CD14-positive monocyte (primary cell): ENCODE data around the gene RAI1. TPM values are rescaled to one million over a fixed set of nuclear protein-coding genes. Genes with fewer than 3 reads are reported as not detected.

Experiments
- DNase-seq, 3 donors: peaks; one replicate each; pipeline ENCODE4 v3.0.0-alpha.2; 2011 to 2022
- H2AFZ ChIP-seq: 2 replicates; pipeline ENCODE4 v1.6.0; 2012; ENCODE audit warnings: mild to moderate bottlenecking, low read depth, low read length, inconsistent platforms; ENCODE audit not compliant: insufficient read depth, poor library complexity, severe bottlenecking
- H3K27ac ChIP-seq, 2 donors: 1 replicate in 1 of 2; 2 replicates in 1 of 2; pipeline ENCODE4 v1.5.1; 2012 to 2013; ENCODE audit warnings: low read length in 2 of 2, control low read depth in 1 of 2, inconsistent platforms in 1 of 2, low read depth in 1 of 2, mild to moderate bottlenecking in 1 of 2
- H3K27me3 ChIP-seq, 2 donors: one replicate each; pipeline versions ENCODE4 v1.6.0 to v1.6.1; 2011 to 2013; ENCODE audit warnings: low read length in 2 of 2; ENCODE audit not compliant: control insufficient read depth in 2 of 2, insufficient read depth in 2 of 2
- H3K36me3 ChIP-seq, 2 donors: replicated peaks in 1 of 2; 1 replicate in 1 of 2; 2 replicates in 1 of 2; pipeline versions ENCODE4 v1.5.1 to v1.6.1; 2012 to 2013; ENCODE audit warnings: low read length in 2 of 2, control low read depth in 1 of 2, inconsistent platforms in 1 of 2, mild to moderate bottlenecking in 1 of 2; ENCODE audit not compliant: insufficient read depth in 2 of 2, control insufficient read depth in 1 of 2
- H3K4me1 ChIP-seq, 2 donors: 1 replicate in 1 of 2; 2 replicates in 1 of 2; pipeline versions ENCODE4 v1.5.1 to v1.6.1; 2012 to 2013; ENCODE audit warnings: low read length in 2 of 2, control low read depth in 1 of 2, inconsistent platforms in 1 of 2, mild to moderate bottlenecking in 1 of 2, moderate library complexity in 1 of 2; ENCODE audit not compliant: insufficient read depth in 2 of 2, control insufficient read depth in 1 of 2
- H3K4me2 ChIP-seq: replicated peaks from 2 replicates; pipeline ENCODE3; 2012; ENCODE audit warnings: low read length, moderate library complexity, mild to moderate bottlenecking; ENCODE audit not compliant: poor library complexity, severe bottlenecking; ENCODE audit errors: extremely low read depth
- H3K4me3 ChIP-seq, 3 experiments: fragments of 200-600 bp in 1 of 3; sonication (generic) in 1 of 3; replicated peaks in 1 of 3; 1 replicate in 2 of 3; 2 replicates in 1 of 3; pipeline ENCODE4 v1.5.1; 2011 to 2013; ENCODE audit warnings: low read length in 3 of 3, mild to moderate bottlenecking in 3 of 3, control low read depth in 2 of 3, low read depth in 2 of 3, inconsistent platforms in 1 of 3, moderate library complexity in 1 of 3
- H3K79me2 ChIP-seq: 2 replicates; pipeline ENCODE4 v1.6.0; 2012; ENCODE audit warnings: mild to moderate bottlenecking, control low read depth, inconsistent platforms, low read length, moderate library complexity; ENCODE audit not compliant: insufficient read depth
- H3K9ac ChIP-seq: 2 replicates; pipeline ENCODE4 v1.6.0; 2017; ENCODE audit warnings: low read length, mild to moderate bottlenecking; ENCODE audit not compliant: insufficient read depth, poor library complexity, severe bottlenecking
- H3K9me3 ChIP-seq, 2 donors: replicated peaks in 1 of 2; 1 replicate in 1 of 2; 2 replicates in 1 of 2; pipeline versions ENCODE4 v1.5.1 to v1.6.1; 2012 to 2013; ENCODE audit warnings: low read length in 2 of 2, control low read depth in 1 of 2; ENCODE audit not compliant: control insufficient read depth in 1 of 2, insufficient read depth in 1 of 2
- H4K20me1 ChIP-seq: 2 replicates; pipeline ENCODE4 v1.6.0; 2012; ENCODE audit warnings: mild to moderate bottlenecking, low read length, control low read depth, moderate library complexity; ENCODE audit not compliant: insufficient read depth
- H3K27ac Mint-ChIP-seq, 7 donors: one replicate each; pipeline ENCODE4 v1.8.0; 2020; ENCODE audit warnings: mild to moderate bottlenecking in 7 of 7, mixed read lengths in 7 of 7, moderate library complexity in 6 of 7, inconsistent platforms in 2 of 7
- H3K27me3 Mint-ChIP-seq, 3 donors: one replicate each; pipeline ENCODE4 v1.8.0; 2021 to 2022; ENCODE audit warnings: low read depth in 3 of 3, mild to moderate bottlenecking in 3 of 3, mixed read lengths in 3 of 3, moderate library complexity in 3 of 3, inconsistent platforms in 1 of 3
- H3K36me3 Mint-ChIP-seq, 2 donors: one replicate each; pipeline ENCODE4 v1.8.0; 2020; ENCODE audit warnings: mixed read lengths in 2 of 2, inconsistent platforms in 1 of 2, mild to moderate bottlenecking in 1 of 2
- H3K4me1 Mint-ChIP-seq: one replicate; pipeline ENCODE4 v1.8.0; 2020; ENCODE audit warnings: mild to moderate bottlenecking, mixed read lengths
- H3K4me3 Mint-ChIP-seq, 2 donors: one replicate each; pipeline ENCODE4 v1.8.0; 2020; ENCODE audit warnings: mild to moderate bottlenecking in 2 of 2, mixed read lengths in 2 of 2, moderate library complexity in 1 of 2
- H3K9me3 Mint-ChIP-seq, 7 donors: one replicate each; pipeline ENCODE4 v1.8.0; 2020 to 2022; ENCODE audit warnings: mixed read lengths in 7 of 7, mild to moderate bottlenecking in 6 of 7, moderate library complexity in 6 of 7, inconsistent platforms in 2 of 7
- CTCF ChIP-seq: fragments of 200-600 bp; IDR thresholded peaks from one replicate; pipeline ENCODE4 v1.8.0; 2022; ENCODE audit warnings: antibody characterized with exemption, mild to moderate bottlenecking
- WGBS: methylation state at CpG from one replicate; pipeline ENCODE4 v1.1.5; 2013; ENCODE audit warnings: missing lambda C conversion rate; ENCODE audit not compliant: insufficient coverage; 5-methylcytosine and 5-hydroxymethylcytosine counted together
- intact Hi-C, 2 donors: fragments of 100-400 bp; cut with micrococcal nuclease; formaldehyde crosslinking; loops; one replicate each; pipeline versions ENCODE4 v1.15.0 to v1.15.1; 2023
- polyA plus RNA-seq, 3 donors: library from polyadenylated mRNA; depleted of rRNA in 1 of 3; unstranded in 2 of 3; stranded (reverse) in 1 of 3; fragments of 300-500 nt in 2 of 3; fragments of >200 nt in 1 of 3; fragmentation: Illumina TruSeq in 2 of 3; gene quantifications; 1 replicate in 2 of 3; 2 replicates in 1 of 3; pipeline ENCODE4 v1.2.3, GENCODE V29; 2012 to 2021

RAI1 gene
- polyA plus RNA-seq, 3 donors = 0.89 to 4.4 (median 1.5) TPM

GRCh38 chr17:17834974-17835373 is 153.7 kb downstream of the RAI1 start:
- Histone ChIP-seq H3K36me3 (peaks cover 11 to 24% of the 10 kb centered on the region in 2 donors), H3K27ac (no peak overlapping the region), H3K4me1 (peaks cover 55 to 62% of the 10 kb centered on the region in 2 donors), H2AFZ (no peak overlapping the region), H3K27me3 (no peaks in the 10 kb centered on the region), H3K9ac (no peak overlapping the region), H4K20me1 (peaks cover 58% of the 10 kb centered on the region), H3K4me2 (peak overlapping the region; percentile 91), H3K9me3 (no peaks in the 10 kb centered on the region), H3K4me3 (peak overlapping the region in 1 of 3 experiments; percentile 91), H3K79me2 (peaks cover 56% of the 10 kb centered on the region)
- intact Hi-C loops = loop anchor here in 1 of 2 donors (10.0 kb wide), 1 partner anchor 150 kb away; the partner anchor contains the start of gene RAI1
- Mint-ChIP-seq H3K36me3 (peaks cover 22 to 33% of the 10 kb centered on the region in 2 donors), H3K27me3 (peaks cover 0 to 4% (median 2%) of the 10 kb centered on the region in 3 donors), H3K9me3 (no peaks in the 10 kb centered on the region), H3K27ac (peak overlapping the region in 3 of 7 donors; percentile 18 to 93 (median 80)), H3K4me3 (peak overlapping the region; percentile 24 to 52), H3K4me1 (peaks cover 57% of the 10 kb centered on the region)
- TF ChIP-seq CTCF = no peak
- DNase-seq = no peak
- WGBS = 100% methylated on average over 3 of the region's 4 CpGs

GRCh38 chr17:17835415-17836249 is 154.4 kb downstream of the RAI1 start:
- H2AFZ ChIP-seq = no peak overlapping the region
- peak overlapping the region; percentile 99 for H3K9ac ChIP-seq
- peaks cover 56% of the 10 kb centered on the region for H3K79me2 ChIP-seq
- Mint-ChIP-seq H3K4me1 (peaks cover 57% of the 10 kb centered on the region), H3K9me3 (no peaks in the 10 kb centered on the region), H3K27me3 (peaks cover 0 to 4% (median 2%) of the 10 kb centered on the region in 3 donors), H3K4me3 (peak overlapping the region; percentile 78 to 90), H3K27ac (peak overlapping the region; percentile 82 to 98 (median 93)), H3K36me3 (peaks cover 22 to 33% of the 10 kb centered on the region in 2 donors)
- peaks cover 59 to 67% of the 10 kb centered on the region in 2 donors for H3K4me1 ChIP-seq
- H4K20me1 ChIP-seq = peaks cover 52% of the 10 kb centered on the region
- TF ChIP-seq CTCF = no peak
- intact Hi-C loops = loop anchor here in 1 of 2 donors (10.0 kb wide), 1 partner anchor 151 kb away; the partner anchor contains the start of gene RAI1
- H3K27me3 ChIP-seq = no peaks in the 10 kb centered on the region
- peak overlapping the region; percentile 91 for H3K4me2 ChIP-seq
- no peaks in the 10 kb centered on the region for H3K9me3 ChIP-seq
- peak overlapping the region in 1 of 3 experiments; percentile 91 for H3K4me3 ChIP-seq
- H3K36me3 ChIP-seq = peaks cover 10 to 18% of the 10 kb centered on the region in 2 donors
- peak overlapping the region; percentile 90 to 97 for H3K27ac ChIP-seq
- no peak for DNase-seq
- 34% methylated on average over 24 of the region's 25 CpGs for WGBS
